Osteocyte (in vitro differentiated cells): ENCODE measurements around the gene ZFP91. TPM values are rescaled to one million over a fixed set of nuclear protein-coding genes. Genes with fewer than 3 reads are reported as not detected.

Experiments
- DNase-seq: peaks from one replicate; pipeline ENCODE4 v3.0.0; 2021; ENCODE audit warnings: mixed read lengths; ENCODE audit not compliant: unreplicated experiment; ENCODE audit errors: extremely low spot score
- H3K27ac Mint-ChIP-seq: one replicate; pipeline ENCODE4 v1.8.0; 2021; ENCODE audit warnings: mild to moderate bottlenecking, mixed read lengths; ENCODE audit not compliant: unreplicated experiment
- H3K27me3 Mint-ChIP-seq: one replicate; pipeline ENCODE4 v1.8.0; 2021; ENCODE audit warnings: mixed read lengths; ENCODE audit not compliant: unreplicated experiment
- H3K36me3 Mint-ChIP-seq: one replicate; pipeline ENCODE4 v1.8.0; 2021; ENCODE audit warnings: mixed read lengths; ENCODE audit not compliant: unreplicated experiment
- H3K4me1 Mint-ChIP-seq: one replicate; pipeline ENCODE4 v1.8.0; 2021; ENCODE audit warnings: mixed read lengths; ENCODE audit not compliant: unreplicated experiment
- H3K4me3 Mint-ChIP-seq: one replicate; pipeline ENCODE4 v1.8.0; 2021; ENCODE audit warnings: mild to moderate bottlenecking, moderate library complexity, mixed read lengths; ENCODE audit not compliant: unreplicated experiment
- H3K9me3 Mint-ChIP-seq: one replicate; pipeline ENCODE4 v1.8.0; 2021; ENCODE audit warnings: mixed read lengths; ENCODE audit not compliant: unreplicated experiment
- total RNA-seq: library from RNA; stranded (reverse); gene quantifications from 2 replicates; pipeline ENCODE4 v1.2.1, GENCODE V29; 2021
- TF ChIP-seq, protein P1 (sequence below): fragments of 200-600 bp; sonication (generic); IDR thresholded peaks from 2 replicates; pipeline ENCODE4 v1.5.0; 2021; ENCODE audit warnings: antibody characterized with exemption, mild to moderate bottlenecking, moderate library complexity

The ZFP91 gene
- total RNA-seq, 1 donor from 2014 or later: 56.7 TPM

DNA sequence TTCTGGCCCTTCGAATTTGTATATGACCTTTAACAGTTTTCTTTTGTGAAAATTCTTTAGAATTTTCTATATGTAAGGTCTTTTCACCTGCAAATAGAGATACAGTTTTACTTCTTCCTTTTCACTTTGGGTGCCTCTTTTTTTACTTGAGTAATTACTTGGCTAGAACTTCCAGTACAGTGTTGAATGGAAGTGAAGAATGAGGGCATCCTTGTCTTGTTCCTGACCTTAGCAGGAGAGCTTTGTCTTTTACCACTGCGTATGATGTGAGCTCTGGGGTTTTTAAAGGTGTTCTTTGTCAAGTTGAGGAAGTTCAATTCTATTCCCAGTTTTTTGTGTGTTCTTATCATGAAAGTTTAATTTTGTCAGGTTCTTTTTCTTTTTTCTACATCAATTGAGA is 21.6 kb downstream of the ZFP91 start:
- TF ChIP-seq, protein P1, sequence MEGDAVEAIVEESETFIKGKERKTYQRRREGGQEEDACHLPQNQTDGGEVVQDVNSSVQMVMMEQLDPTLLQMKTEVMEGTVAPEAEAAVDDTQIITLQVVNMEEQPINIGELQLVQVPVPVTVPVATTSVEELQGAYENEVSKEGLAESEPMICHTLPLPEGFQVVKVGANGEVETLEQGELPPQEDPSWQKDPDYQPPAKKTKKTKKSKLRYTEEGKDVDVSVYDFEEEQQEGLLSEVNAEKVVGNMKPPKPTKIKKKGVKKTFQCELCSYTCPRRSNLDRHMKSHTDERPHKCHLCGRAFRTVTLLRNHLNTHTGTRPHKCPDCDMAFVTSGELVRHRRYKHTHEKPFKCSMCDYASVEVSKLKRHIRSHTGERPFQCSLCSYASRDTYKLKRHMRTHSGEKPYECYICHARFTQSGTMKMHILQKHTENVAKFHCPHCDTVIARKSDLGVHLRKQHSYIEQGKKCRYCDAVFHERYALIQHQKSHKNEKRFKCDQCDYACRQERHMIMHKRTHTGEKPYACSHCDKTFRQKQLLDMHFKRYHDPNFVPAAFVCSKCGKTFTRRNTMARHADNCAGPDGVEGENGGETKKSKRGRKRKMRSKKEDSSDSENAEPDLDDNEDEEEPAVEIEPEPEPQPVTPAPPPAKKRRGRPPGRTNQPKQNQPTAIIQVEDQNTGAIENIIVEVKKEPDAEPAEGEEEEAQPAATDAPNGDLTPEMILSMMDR: no peak
- DNase-seq: no peak
- Mint-ChIP-seq H3K4me1 (peaks cover 9% of the 10 kb centered on the region), H3K9me3 (no peaks in the 10 kb centered on the region), H3K27ac (no peak overlapping the region), H3K27me3 (no peaks in the 10 kb centered on the region), H3K4me3 (no peak overlapping the region), H3K36me3 (peaks cover 11% of the 10 kb centered on the region)

DNA sequence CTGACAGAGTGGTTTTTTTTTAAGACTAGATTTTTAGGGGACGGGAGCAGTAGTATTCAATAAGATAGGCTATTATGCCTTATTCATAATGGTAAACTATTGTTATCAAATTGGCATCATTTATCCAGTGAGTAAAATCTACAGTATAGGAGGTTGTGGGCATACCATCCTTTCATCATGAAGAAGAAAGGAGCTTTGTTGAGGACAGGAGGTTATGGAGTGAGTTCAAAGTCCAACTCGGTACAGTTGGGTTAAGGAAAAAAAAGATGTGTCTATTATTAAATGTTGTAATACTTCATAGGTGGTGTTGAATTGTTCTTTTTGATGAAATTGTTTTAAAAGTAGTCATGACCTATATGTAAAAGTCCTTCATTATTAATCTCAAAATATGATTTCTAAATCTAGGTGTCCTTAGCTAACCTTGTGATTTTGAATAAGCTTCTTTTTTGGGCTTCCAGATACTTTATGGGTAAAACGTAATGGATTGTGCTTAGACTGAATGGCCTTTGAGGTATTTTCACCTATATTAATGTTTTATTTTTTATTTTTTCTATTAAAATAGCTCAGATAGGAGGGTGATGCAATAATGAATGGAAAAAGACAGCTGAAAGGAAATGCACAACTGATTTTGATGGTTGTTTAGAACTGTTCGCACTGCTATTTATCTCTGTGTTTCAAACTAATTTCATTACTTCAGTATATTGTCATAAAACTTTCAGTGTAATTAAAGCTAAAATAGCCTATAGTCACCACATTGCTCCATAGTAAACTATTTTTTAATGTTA is 28.3 kb downstream of the ZFP91 start:
- TF ChIP-seq, protein P1: no peak
- Mint-ChIP-seq H3K27me3 (no peaks in the 10 kb centered on the region), H3K4me1 (peaks cover 8% of the 10 kb centered on the region), H3K9me3 (no peaks in the 10 kb centered on the region), H3K4me3 (no peak overlapping the region), H3K36me3 (peaks cover 28% of the 10 kb centered on the region), H3K27ac (peak overlapping the region; percentile 64)
- no peak for DNase-seq

DNA sequence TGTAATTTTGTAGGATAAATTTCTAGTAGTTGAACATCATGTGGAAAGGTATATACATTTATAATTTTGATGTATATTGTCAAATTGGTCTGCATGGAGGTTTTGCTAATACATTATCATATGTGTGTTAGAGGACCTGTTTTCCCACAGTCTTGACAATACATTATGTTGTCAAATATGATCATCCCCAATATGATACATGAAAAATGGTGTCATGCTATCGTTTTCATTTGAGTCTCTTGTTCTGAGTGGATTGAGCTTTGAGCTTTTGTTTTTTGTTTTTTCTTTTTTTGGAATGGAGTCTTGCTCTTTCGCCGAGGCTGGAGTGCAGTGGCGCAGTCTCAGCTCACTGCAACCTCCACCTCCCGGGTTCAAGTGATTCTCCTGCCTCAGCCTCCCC is 29.5 kb downstream of the ZFP91 start:
- Mint-ChIP-seq H3K4me3 (no peak overlapping the region), H3K4me1 (peaks cover 8% of the 10 kb centered on the region), H3K27ac (no peak overlapping the region), H3K27me3 (no peaks in the 10 kb centered on the region), H3K9me3 (no peaks in the 10 kb centered on the region), H3K36me3 (peaks cover 34% of the 10 kb centered on the region)
- TF ChIP-seq, protein P1: no peak
- no peak for DNase-seq

DNA sequence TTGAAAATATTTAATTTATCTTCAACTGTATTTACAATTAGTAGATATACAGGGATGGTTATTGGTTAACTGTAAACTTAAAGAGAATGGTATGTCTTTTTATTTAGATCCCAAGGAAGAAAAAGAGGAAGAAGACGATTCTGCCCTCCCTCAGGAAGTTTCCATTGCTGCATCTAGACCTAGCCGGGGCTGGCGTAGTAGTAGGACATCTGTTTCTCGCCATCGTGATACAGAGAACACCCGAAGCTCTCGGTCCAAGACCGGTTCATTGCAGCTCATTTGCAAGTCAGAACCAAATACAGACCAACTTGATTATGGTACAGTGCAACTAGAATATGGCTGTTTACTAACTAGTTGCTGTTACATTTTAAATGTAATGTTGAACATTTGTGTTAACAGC is 30.9 kb downstream of the ZFP91 start:
- no peak for DNase-seq
- Mint-ChIP-seq H3K27me3 (no peaks in the 10 kb centered on the region), H3K9me3 (no peaks in the 10 kb centered on the region), H3K4me3 (no peak overlapping the region), H3K27ac (no peak overlapping the region), H3K36me3 (peaks cover 45% of the 10 kb centered on the region), H3K4me1 (peaks cover 5% of the 10 kb centered on the region)
- TF ChIP-seq, protein P1: no peak

DNA sequence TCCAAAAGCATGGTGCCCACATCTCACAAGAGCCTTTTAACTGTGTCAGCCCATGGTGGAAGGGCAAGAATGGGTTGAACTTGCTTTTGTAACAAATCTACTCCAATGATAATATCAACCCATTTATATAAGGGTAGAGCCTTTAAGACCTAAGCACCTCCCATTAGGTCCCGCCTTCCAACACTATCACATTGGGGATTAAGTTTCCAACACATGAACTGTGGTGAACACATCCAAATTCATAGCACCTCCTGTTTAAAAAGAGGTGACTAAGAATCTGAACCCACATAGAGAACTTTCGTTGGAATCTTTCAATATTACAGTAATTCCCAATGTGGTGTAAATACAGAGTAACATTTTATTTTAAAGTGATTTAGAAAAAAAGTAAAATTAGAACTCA is 34.4 kb downstream of the ZFP91 start:
- Mint-ChIP-seq H3K36me3 (peaks cover 72% of the 10 kb centered on the region), H3K27me3 (no peaks in the 10 kb centered on the region), H3K4me3 (no peak overlapping the region), H3K4me1 (no peaks in the 10 kb centered on the region), H3K27ac (no peak overlapping the region), H3K9me3 (no peaks in the 10 kb centered on the region)
- TF ChIP-seq, protein P1: no peak
- no peak for DNase-seq
